Activated CD8-positive, alpha-beta memory T cell treated with anti-CD3 and anti-CD28 coated beads, Interleukin-2, amount 50 U/mL, for 48 hours (primary cell): ENCODE data around the gene TOR1A.
A peak's percentile ranks its signal among the peaks of the same experiment; 100 is the strongest.
"Not testable (repeated sequence)": the region's sequence is repeated elsewhere in the genome, so short reads cannot be mapped to it uniquely, and the experiment has no call there.

ENCODE experiments used
- DNase-seq: peaks from one replicate; pipeline ENCODE4 v3.0.0-alpha.2; 2020

The TOR1A gene

GRCh38 chr9:129816501-129817435 lies 7.2 kb downstream of the TOR1A start:
- DNase-seq, result no peak

GRCh38 chr9:129815278-129815677 lies 8.7 kb downstream of the TOR1A start:
- no peak for DNase-seq

GRCh38 chr9:129814432-129815223 lies 9.3 kb downstream of the TOR1A start:
- DNase-seq, result no peak

GRCh38 chr9:129813661-129814060 lies 10.3 kb downstream of the TOR1A start:
- DNase-seq, result no peak

- no peak for DNase-seq
Observed at GRCh38 chr9:129812385-129812784, 11.6 kb downstream of the TOR1A start.

- no peak for DNase-seq
Observed at GRCh38 chr9:129811967-129812363, 12.0 kb downstream of the TOR1A start.

- DNase-seq, result no peak
Observed at GRCh38 chr9:129810788-129811187, 13.1 kb downstream of the TOR1A start.

- no peak for DNase-seq
Observed at GRCh38 chr9:129810116-129810515, 13.8 kb downstream of the TOR1A start.

- no peak for DNase-seq
Observed at GRCh38 chr9:129809346-129809745, 14.6 kb downstream of the TOR1A start.

- no peak for DNase-seq
Observed at GRCh38 chr9:129806061-129806460, 17.9 kb downstream of the TOR1A start.

- DNase-seq, result no peak
Observed at GRCh38 chr9:129803676-129804060, 20.3 kb downstream of the TOR1A start.

GRCh38 chr9:129802833-129803675 lies 20.9 kb downstream of the TOR1A start, which contains the start of gene TOR1B:
TOR1B (plus strand) TSS chr9:129803184; CDS start chr9:129803213, 29 bp downstream.
- peak; percentile 97 for DNase-seq

GRCh38 chr9:129801504-129801903 lies 22.4 kb downstream of the TOR1A start:
- no peak for DNase-seq

GRCh38 chr9:129798973-129799372 lies 25.0 kb downstream of the TOR1A start:
- no peak for DNase-seq

GRCh38 chr9:129796029-129796428 lies 27.9 kb downstream of the TOR1A start:
- not testable (repeated sequence) for DNase-seq

- no peak for DNase-seq
Observed at GRCh38 chr9:129794549-129794948, 29.4 kb downstream of the TOR1A start.

- no peak for DNase-seq
Observed at GRCh38 chr9:129786481-129786880, 37.5 kb downstream of the TOR1A start.

GRCh38 chr9:129785866-129786265 lies 38.1 kb downstream of the TOR1A start:
- no peak for DNase-seq

- DNase-seq, result not testable (repeated sequence)
Observed at GRCh38 chr9:129784970-129785369, 39.0 kb downstream of the TOR1A start.

GRCh38 chr9:129783516-129784361 lies 40.2 kb downstream of the TOR1A start:
- DNase-seq, result peak; percentile 84

- DNase-seq, result no peak
Observed at GRCh38 chr9:129781981-129782380, 42.0 kb downstream of the TOR1A start.

GRCh38 chr9:129781131-129781530 lies 42.8 kb downstream of the TOR1A start:
- no peak for DNase-seq
